K562 (cell line): ENCODE measurements around the gene URGCP. TPM values are rescaled to one million over a fixed set of nuclear protein-coding genes. Genes with fewer than 3 reads are reported as not detected.

ENCODE experiments used
- BCOR ChIP-seq: fragments of 450-650 bp; IDR thresholded peaks from 2 replicates; pipeline ENCODE4 v1.6.1; 2016
- BRF2 ChIP-seq: IDR thresholded peaks from 3 replicates; pipeline ENCODE4 v1.6.1; 2011; ENCODE audit warnings: borderline replicate concordance, mild to moderate bottlenecking; ENCODE audit not compliant: insufficient read length, insufficient read depth
- NEUROD1 ChIP-seq: fragments of 150-350 bp; IDR thresholded peaks from 2 replicates; pipeline ENCODE4 v1.6.1; 2014; ENCODE audit warnings: borderline replicate concordance, low read length, low read depth; ENCODE audit not compliant: partially characterized antibody
- SFPQ ChIP-seq: fragments of 200-400 bp; formaldehyde crosslinking; IDR thresholded peaks from 2 replicates; pipeline ENCODE4 v1.6.1; 2017; ENCODE audit warnings: mild to moderate bottlenecking, low read depth, low read length, moderate library complexity
- TAF15 ChIP-seq: fragments of 200-400 bp; formaldehyde crosslinking; IDR thresholded peaks from 2 replicates; pipeline ENCODE4 v1.6.1; 2017; ENCODE audit warnings: mild to moderate bottlenecking, low read depth, low read length, moderate library complexity
- ZFX ChIP-seq: sonication (generic); formaldehyde crosslinking; IDR thresholded peaks from 2 replicates; pipeline ENCODE4 v1.8.0; 2022; ENCODE audit warnings: mild to moderate bottlenecking, missing genetic modification reagents, moderate library complexity
- ZHX1 ChIP-seq: fragments of 150-350 bp; conservative IDR thresholded peaks from 2 replicates; pipeline ENCODE4 v1.6.1; 2014; ENCODE audit warnings: low read length
- polyA plus RNA-seq, 8 experiments: library from polyadenylated mRNA; depleted of rRNA in 4 of 8; stranded (reverse) in 5 of 8; unstranded in 3 of 8; fragments of >200 nt; fragmentation: Nextera tagmentation in 2 of 8; fragmentation: Illumina TruSeq in 1 of 8; extraction: Ambion mirVana in 2 of 8; extraction: Trizol in 1 of 8; gene quantifications; 2 replicates each; pipeline versions ENCODE4 v1.2.1 to v1.2.3, GENCODE V29; 2011 to 2014; ENCODE audit warnings: inconsistent platforms in 1 of 8, missing spikeins in 1 of 8
- total RNA-seq, 7 experiments: library from RNA; depleted of rRNA in 6 of 7; stranded (reverse); fragments of >200 nt in 6 of 7; fragmentation: Illumina TruSeq in 2 of 7; extraction: Trizol in 2 of 7; gene quantifications; 2 replicates each; pipeline versions ENCODE4 v1.2.1 to v1.2.3, GENCODE V29; 2011 to 2021; ENCODE audit warnings: low replicate concordance in 1 of 7
- TF ChIP-seq, protein P1 (sequence below): fragments of 450-650 bp; IDR thresholded peaks from 2 replicates; pipeline ENCODE4 v1.6.1; 2014; ENCODE audit warnings: low read depth, mild to moderate bottlenecking, moderate library complexity, borderline replicate concordance

URGCP gene
- total and polyA plus RNA-seq, 9 of the 15 experiments (the other 6 are each of a cell fraction or from before 2014, with no cell fraction given): 1.7 to 25.8 (median 12.5) TPM

DNA sequence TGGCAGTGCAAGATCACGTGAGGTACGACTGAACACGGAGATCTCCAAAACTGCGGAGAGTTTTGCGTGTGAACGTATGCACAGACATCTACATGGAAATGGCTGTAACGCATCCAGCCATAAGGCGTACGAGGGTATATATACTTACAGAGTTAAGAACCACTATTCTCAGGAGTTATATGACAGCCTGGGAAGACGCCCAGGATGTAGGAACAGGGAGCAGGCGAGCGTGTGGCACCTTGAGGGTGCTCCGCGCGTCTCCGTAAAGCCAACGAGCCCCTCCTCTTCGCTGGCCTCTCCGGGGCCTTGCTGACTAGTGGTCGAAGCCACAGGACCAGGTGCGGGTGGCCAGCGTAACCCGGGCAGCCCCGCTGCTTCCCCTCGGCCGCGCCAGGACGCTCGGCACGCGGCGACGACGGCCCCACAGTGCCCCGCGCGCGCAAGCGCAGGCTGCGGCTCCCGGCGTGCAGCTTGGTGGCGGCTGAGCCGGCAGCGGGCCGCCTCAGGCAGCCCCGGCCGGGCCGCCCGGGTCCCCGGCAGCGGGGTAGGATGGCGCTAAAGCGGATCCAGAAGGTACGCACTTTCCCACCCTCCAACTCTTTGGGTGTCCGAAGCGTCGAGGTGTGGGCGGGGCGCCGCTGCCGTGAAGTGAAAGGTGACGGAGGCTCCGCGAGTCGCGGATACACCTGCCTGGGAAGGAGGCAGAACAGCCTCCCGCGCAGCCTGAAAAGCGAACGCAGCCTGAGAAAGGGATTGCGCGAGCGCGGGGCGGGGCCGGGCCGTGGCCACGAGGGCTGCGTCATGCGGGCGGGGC, 19.8 kb upstream of the URGCP start, which contains the start of gene UBE2D4 (continued):
- TF ChIP-seq, protein P1, sequence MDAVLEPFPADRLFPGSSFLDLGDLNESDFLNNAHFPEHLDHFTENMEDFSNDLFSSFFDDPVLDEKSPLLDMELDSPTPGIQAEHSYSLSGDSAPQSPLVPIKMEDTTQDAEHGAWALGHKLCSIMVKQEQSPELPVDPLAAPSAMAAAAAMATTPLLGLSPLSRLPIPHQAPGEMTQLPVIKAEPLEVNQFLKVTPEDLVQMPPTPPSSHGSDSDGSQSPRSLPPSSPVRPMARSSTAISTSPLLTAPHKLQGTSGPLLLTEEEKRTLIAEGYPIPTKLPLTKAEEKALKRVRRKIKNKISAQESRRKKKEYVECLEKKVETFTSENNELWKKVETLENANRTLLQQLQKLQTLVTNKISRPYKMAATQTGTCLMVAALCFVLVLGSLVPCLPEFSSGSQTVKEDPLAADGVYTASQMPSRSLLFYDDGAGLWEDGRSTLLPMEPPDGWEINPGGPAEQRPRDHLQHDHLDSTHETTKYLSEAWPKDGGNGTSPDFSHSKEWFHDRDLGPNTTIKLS: peak; percentile 79
- no peak for TF ChIP-seq SFPQ
- 0 out of 2 replicates have a peak, but pooled peaks have one; percentile 27 for TF ChIP-seq BCOR
- no peak; the same call in 1 of the 2 replicates for TF ChIP-seq ZHX1
- TF ChIP-seq ZFX (CRISPR knock-in tag): peak; percentile 96
- no peak for TF ChIP-seq NEUROD1
- TF ChIP-seq TAF15: no peak
- TF ChIP-seq BRF2: no peak
